ENCODE measurements around the gene CRYBG1. TPM values are rescaled to one million over a fixed set of nuclear protein-coding genes. Genes with fewer than 3 reads are reported as not detected.

The CRYBG1 gene
- total RNA-seq, 1 experiment from 2014 or later: 10.1 TPM

DNA sequence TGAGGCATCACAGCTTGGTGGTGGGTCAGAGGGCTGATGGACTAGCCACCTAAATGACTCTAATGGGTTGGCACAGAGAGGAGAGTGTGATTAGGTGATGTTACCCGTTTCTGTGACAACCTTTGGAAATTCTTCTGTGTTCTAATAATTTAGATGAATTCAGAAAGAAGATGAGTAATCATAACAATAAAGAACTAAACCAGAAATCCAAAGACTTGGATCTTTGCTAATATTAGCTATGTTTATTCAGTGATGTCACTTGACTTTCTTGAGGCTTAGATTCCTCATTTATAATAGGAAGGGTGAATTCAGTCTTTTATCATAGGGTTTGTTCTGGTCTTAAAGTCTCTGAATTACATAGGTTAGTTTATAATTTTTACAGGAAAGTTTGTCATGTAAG is 19.9 kb downstream of the CRYBG1 start (continued):
- no peak for TF ChIP-seq NR3C1 (CRISPR knock-in tag; conservative IDR thresholded peaks at IDR 0.05; ENCODE audit: low read depth)
- no peak for TF ChIP-seq ATF2 (CRISPR knock-in tag; IDR thresholded peaks at IDR 0.05; ENCODE audit: borderline replicate concordance, low read depth)
- TF ChIP-seq ZNF396 (CRISPR knock-in tag; IDR thresholded peaks at IDR 0.05; ENCODE audit: borderline replicate concordance): no peak
- TF ChIP-seq, protein P1, sequence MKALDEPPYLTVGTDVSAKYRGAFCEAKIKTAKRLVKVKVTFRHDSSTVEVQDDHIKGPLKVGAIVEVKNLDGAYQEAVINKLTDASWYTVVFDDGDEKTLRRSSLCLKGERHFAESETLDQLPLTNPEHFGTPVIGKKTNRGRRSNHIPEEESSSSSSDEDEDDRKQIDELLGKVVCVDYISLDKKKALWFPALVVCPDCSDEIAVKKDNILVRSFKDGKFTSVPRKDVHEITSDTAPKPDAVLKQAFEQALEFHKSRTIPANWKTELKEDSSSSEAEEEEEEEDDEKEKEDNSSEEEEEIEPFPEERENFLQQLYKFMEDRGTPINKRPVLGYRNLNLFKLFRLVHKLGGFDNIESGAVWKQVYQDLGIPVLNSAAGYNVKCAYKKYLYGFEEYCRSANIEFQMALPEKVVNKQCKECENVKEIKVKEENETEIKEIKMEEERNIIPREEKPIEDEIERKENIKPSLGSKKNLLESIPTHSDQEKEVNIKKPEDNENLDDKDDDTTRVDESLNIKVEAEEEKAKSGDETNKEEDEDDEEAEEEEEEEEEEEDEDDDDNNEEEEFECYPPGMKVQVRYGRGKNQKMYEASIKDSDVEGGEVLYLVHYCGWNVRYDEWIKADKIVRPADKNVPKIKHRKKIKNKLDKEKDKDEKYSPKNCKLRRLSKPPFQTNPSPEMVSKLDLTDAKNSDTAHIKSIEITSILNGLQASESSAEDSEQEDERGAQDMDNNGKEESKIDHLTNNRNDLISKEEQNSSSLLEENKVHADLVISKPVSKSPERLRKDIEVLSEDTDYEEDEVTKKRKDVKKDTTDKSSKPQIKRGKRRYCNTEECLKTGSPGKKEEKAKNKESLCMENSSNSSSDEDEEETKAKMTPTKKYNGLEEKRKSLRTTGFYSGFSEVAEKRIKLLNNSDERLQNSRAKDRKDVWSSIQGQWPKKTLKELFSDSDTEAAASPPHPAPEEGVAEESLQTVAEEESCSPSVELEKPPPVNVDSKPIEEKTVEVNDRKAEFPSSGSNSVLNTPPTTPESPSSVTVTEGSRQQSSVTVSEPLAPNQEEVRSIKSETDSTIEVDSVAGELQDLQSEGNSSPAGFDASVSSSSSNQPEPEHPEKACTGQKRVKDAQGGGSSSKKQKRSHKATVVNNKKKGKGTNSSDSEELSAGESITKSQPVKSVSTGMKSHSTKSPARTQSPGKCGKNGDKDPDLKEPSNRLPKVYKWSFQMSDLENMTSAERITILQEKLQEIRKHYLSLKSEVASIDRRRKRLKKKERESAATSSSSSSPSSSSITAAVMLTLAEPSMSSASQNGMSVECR (CRISPR knock-in tag; IDR thresholded peaks at IDR 0.05; ENCODE audit: borderline replicate concordance): no peak
- no peak for TF ChIP-seq ATF1 (CRISPR knock-in tag; IDR thresholded peaks at IDR 0.05)
- no peak for TF ChIP-seq NR2C2 (CRISPR knock-in tag; IDR thresholded peaks at IDR 0.05)

- no peak for TF ChIP-seq ZNF512 (CRISPR knock-in tag; IDR thresholded peaks at IDR 0.05; ENCODE audit: borderline replicate concordance)
- no peak for TF ChIP-seq NFE2L1 (CRISPR knock-in tag; IDR thresholded peaks at IDR 0.05)
- TF ChIP-seq SMAD3 (CRISPR knock-in tag; IDR thresholded peaks at IDR 0.05; ENCODE audit: borderline replicate concordance): no peak
- ChIA-PET POLR2A (no interaction called here), CTCF (interaction anchor here (0.7 kb wide), 1 partner anchor 42 kb away, joined by 3 read pairs; no protein-coding TSS in a partner anchor)
- Mint-ChIP-seq H3K4me1 (no peaks in the 10 kb centered on the region), H3K36me3 (no peaks in the 10 kb centered on the region), H3K27ac (no peak overlapping the region), H3K27me3 (ENCODE audit: low read depth) (no peaks in the 10 kb centered on the region), H3K4me3 (no peak overlapping the region), H3K9me3 (peaks cover 4% of the 10 kb centered on the region)
- DNase-seq (ENCODE audit: low spot score) (no peak), ATAC-seq (no peak)
Measured at GRCh38 chr6:106381223-106381622, 20.7 kb downstream of the CRYBG1 start.

GRCh38 chr6:106381881-106382280 is 21.4 kb downstream of the CRYBG1 start:
- DNase-seq (ENCODE audit: low spot score): no peak
- no peaks in the 10 kb centered on the region for H3K4me1 Mint-ChIP-seq
- POLR2A ChIA-PET: no interaction called here
- no peak overlapping the region for H3K4me3 Mint-ChIP-seq
- no peaks in the 10 kb centered on the region for H3K27me3 Mint-ChIP-seq (ENCODE audit: low read depth)
- ATAC-seq: no peak
- H3K9me3 Mint-ChIP-seq: peaks cover 11% of the 10 kb centered on the region
- CTCF ChIA-PET: interaction anchor here (0.6 to 1.0 kb wide), 3 partner anchors 21 to 145 kb away, joined by 3 to 4 read pairs (median 3); partner anchors contain the start of gene CRYBG1
- no peak overlapping the region for H3K27ac Mint-ChIP-seq
- peaks cover 2% of the 10 kb centered on the region; the same call in 1 of the 2 replicates for H3K36me3 Mint-ChIP-seq
- TF ChIP-seq EMX1 (CRISPR knock-in tag; IDR thresholded peaks at IDR 0.05) (no peak), PRRX2 (CRISPR knock-in tag; IDR thresholded peaks at IDR 0.05) (no peak), NR1H2 (CRISPR knock-in tag; IDR thresholded peaks at IDR 0.05) (no peak), ZNF281 (CRISPR knock-in tag; IDR thresholded peaks at IDR 0.05) (no peak), ZNF423 (CRISPR knock-in tag; IDR thresholded peaks at IDR 0.05) (no peak), ELF4 (CRISPR knock-in tag; IDR thresholded peaks at IDR 0.05; ENCODE audit: low read depth) (no peak), ATF3 (CRISPR knock-in tag; conservative IDR thresholded peaks at IDR 0.05) (no peak), STAT6 (CRISPR knock-in tag; conservative IDR thresholded peaks at IDR 0.05; ENCODE audit: low read depth) (no peak), RORB (CRISPR knock-in tag; IDR thresholded peaks at IDR 0.05) (no peak)
- TF ChIP-seq, protein P2, sequence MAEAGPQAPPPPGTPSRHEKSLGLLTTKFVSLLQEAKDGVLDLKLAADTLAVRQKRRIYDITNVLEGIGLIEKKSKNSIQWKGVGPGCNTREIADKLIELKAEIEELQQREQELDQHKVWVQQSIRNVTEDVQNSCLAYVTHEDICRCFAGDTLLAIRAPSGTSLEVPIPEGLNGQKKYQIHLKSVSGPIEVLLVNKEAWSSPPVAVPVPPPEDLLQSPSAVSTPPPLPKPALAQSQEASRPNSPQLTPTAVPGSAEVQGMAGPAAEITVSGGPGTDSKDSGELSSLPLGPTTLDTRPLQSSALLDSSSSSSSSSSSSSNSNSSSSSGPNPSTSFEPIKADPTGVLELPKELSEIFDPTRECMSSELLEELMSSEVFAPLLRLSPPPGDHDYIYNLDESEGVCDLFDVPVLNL (CRISPR knock-in tag; IDR thresholded peaks at IDR 0.05; ENCODE audit: borderline replicate concordance, low read depth): no peak

Data from WTC11 (cell line).